ENCODE data around the gene POU3F2.

GRCh38 chr6:98885330-98885729, 51.0 kb downstream of the POU3F2 start:
- no peak for TF ChIP-seq CTCF (IDR thresholded peaks at IDR 0.05)
- TF ChIP-seq POLR2A (IDR thresholded peaks at IDR 0.05): no peak
- no peak for TF ChIP-seq EP300 (IDR thresholded peaks at IDR 0.05)
